SK-MEL-5 (cell line): ENCODE data around the gene UBE2J1. TPM values are rescaled to one million over a fixed set of nuclear protein-coding genes. Genes with fewer than 3 reads are reported as not detected.

Experiments used
- DNase-seq: peaks from one replicate; pipeline ENCODE4 v3.0.0-alpha.2; 2016; ENCODE audit warnings: low read depth, low spot score
- in situ Hi-C: cut with HindIII; loops from 2 replicates; pipeline ENCODE4 v1.10.0; 2016; ENCODE audit warnings: low sequenced_read_pairs, high pct_unique_total_duplicates, low pct_unique_long_range_greater_than_20kb
- total RNA-seq: library from RNA; depleted of rRNA; stranded (reverse); fragments of >200 nt; shearing (Covaris generic); gene quantifications from 2 replicates; pipeline ENCODE4 v1.2.3, GENCODE V29; 2014; rRNA removed

The UBE2J1 gene
- total RNA-seq, 1 experiment from 2014 or later: 46.1 TPM

DNA sequence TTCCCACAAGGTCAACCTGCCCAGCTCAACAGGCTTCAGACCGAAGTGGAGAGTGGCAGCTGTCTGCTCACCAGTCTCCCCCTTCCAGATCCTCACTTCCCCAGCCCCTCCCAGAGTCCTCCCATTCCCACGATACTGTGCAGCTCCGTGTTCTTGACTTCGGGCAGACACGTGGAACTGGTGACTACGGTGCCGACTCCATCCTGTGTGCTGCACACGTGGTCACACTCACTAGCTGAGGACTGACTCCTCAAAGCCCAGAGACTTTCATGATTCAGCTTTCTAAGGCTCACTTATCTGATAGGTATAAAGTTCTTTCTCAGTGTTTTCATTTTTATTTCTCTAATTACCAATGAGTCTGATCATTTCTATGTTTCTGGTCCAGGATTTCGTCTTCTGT, 69.8 kb downstream of the UBE2J1 start:
- in situ Hi-C loops: no loop called here
- DNase-seq: no peak

- peak; percentile 82 for DNase-seq
- in situ Hi-C loops: no loop called here
Observed at GRCh38 chr6:89281779-89282246, 70.7 kb downstream of the UBE2J1 start.

GRCh38 chr6:89278956-89279355, 73.6 kb downstream of the UBE2J1 start:
- no peak for DNase-seq
- in situ Hi-C loops: no loop called here

Other genes with a start within 250 kb of the UBE2J1 start
- gene SRSF12, start 234.7 kb downstream of the UBE2J1 start, total RNA-seq: 0.13 and 0.21 TPM in 2 replicates
- gene PM20D2, start 206.7 kb downstream of the UBE2J1 start, total RNA-seq: 13.9 and 14.2 TPM in 2 replicates
- not detected in 2 replicates for gene GABRR1, start 135.4 kb downstream of the UBE2J1 start, total RNA-seq
- not detected in 2 replicates for gene GABRR2, start 37.4 kb downstream of the UBE2J1 start, total RNA-seq
- gene RRAGD, start 59.6 kb upstream of the UBE2J1 start, total RNA-seq: 145 and 165 TPM in 2 replicates
- gene ANKRD6, start 80.4 kb upstream of the UBE2J1 start, total RNA-seq: 19.3 and 28.1 TPM in 2 replicates